ENCODE data around the gene COL26A1.

GRCh38 chr7:101365956-101366355, 3.3 kb downstream of the COL26A1 start:
- TF ChIP-seq CTCF (optimal IDR thresholded peaks at IDR 0.05 in 1 of 3, IDR thresholded peaks at IDR 0.05 in 1 of 3, conservative IDR thresholded peaks at IDR 0.05 in 1 of 3; ENCODE audit: extremely low read depth in 1 of 3, insufficient read depth in 2 of 3, low read length in 3 of 3): no peak
- TF ChIP-seq EZH2 (IDR thresholded peaks at IDR 0.05; ENCODE audit: low read length): no peak

Data from keratinocyte (primary cell).